NCI-H2227 (cell line): ENCODE measurements around the gene VMP1.
"Not testable (repeated sequence)": the region's sequence is repeated elsewhere in the genome, so short reads cannot be mapped to it uniquely, and the experiment has no call there.

Experiments
- DNase-seq: peaks from one replicate; lab custom pipeline; 2025; ENCODE audit not compliant: unreplicated experiment; lab: John Stamatoyannopoulos, UW

Gene VMP1

DNA sequence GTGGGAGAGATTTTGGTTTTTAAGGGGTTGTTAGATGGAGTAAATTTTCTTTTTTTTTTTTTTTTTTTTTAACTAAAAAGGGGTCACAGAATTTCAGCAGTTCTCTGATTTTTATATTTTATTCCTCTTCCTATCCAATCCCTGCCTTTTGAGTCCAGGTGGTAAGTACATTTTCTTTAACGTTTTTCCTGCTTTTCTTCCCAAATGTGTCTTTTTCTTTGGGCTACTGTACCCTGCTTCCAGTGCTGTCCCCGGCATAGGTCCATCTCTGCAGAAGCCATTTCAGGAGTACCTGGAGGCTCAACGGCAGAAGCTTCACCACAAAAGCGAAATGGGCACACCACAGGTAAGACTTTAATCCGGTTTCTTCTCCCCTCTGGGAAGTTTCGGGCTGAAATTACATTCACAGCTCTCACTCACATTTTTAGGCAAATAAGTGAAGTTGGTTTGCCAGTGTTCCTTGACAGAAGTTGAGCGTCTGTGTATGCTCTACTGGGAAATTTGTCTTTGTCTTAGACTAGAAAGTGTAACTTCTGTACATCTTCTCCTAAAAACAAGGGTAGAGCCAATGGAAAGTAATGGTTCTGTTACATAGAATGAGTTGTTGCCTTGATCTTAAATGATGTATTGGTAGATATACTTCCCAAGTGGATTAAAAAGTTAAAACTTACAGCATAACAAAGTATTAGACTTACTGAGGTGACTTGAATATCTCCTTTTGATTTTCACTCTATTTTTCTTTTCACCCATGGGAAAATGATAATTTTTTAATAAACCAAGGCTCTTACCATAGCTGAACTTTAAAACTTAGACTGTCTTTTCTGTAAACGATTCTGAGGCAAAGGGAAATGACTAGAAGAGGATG lies 130.8 kb downstream of the VMP1 start:
- DNase-seq, result no peak

DNA sequence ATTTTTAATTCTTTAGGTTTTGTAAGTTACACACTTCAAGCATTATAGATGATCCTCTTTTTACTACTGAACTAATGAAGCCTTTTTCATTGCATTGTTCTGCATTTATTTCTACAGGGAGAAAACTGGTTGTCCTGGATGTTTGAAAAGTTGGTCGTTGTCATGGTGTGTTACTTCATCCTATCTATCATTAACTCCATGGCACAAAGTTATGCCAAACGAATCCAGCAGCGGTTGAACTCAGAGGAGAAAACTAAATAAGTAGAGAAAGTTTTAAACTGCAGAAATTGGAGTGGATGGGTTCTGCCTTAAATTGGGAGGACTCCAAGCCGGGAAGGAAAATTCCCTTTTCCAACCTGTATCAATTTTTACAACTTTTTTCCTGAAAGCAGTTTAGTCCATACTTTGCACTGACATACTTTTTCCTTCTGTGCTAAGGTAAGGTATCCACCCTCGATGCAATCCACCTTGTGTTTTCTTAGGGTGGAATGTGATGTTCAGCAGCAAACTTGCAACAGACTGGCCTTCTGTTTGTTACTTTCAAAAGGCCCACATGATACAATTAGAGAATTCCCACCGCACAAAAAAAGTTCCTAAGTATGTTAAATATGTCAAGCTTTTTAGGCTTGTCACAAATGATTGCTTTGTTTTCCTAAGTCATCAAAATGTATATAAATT lies 132.3 kb downstream of the VMP1 start:
- no peak for DNase-seq

DNA sequence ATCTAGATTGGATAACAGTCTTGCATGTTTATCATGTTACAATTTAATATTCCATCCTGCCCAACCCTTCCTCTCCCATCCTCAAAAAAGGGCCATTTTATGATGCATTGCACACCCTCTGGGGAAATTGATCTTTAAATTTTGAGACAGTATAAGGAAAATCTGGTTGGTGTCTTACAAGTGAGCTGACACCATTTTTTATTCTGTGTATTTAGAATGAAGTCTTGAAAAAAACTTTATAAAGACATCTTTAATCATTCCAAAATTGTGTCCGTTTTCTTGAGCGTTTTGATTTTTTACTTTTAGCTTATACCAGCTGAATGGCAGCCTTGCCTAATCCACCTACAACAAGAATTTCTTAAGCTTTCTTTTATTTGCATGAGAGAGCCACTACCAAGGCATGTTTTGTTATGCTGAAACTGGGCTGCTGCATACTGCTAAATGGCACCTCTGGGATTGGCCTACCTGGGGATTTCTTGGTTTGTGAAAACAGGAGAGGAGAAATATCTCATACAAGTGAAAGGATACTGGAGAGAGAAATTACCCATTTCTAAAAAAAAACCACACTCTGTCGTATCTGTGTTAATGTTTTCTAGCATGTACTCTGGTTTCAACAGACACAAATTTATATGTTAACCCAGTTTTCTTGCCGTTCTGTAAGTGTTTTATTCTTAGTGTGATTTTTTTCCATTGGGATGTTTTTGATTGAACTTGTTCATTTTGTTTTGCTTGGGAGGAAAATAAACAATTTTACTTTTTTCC lies 133.1 kb downstream of the VMP1 start:
- no peak for DNase-seq

- not testable (repeated sequence) for DNase-seq
Observed at GRCh38 chr17:59841091-59841881, 133.8 kb downstream of the VMP1 start.

GRCh38 chr17:59841882-59842263 lies 134.4 kb downstream of the VMP1 start:
- not testable (repeated sequence) for DNase-seq

GRCh38 chr17:59842901-59843652 lies 135.6 kb downstream of the VMP1 start:
- no peak for DNase-seq

- DNase-seq, result no peak
Observed at GRCh38 chr17:59844884-59845594, 137.6 kb downstream of the VMP1 start.

DNA sequence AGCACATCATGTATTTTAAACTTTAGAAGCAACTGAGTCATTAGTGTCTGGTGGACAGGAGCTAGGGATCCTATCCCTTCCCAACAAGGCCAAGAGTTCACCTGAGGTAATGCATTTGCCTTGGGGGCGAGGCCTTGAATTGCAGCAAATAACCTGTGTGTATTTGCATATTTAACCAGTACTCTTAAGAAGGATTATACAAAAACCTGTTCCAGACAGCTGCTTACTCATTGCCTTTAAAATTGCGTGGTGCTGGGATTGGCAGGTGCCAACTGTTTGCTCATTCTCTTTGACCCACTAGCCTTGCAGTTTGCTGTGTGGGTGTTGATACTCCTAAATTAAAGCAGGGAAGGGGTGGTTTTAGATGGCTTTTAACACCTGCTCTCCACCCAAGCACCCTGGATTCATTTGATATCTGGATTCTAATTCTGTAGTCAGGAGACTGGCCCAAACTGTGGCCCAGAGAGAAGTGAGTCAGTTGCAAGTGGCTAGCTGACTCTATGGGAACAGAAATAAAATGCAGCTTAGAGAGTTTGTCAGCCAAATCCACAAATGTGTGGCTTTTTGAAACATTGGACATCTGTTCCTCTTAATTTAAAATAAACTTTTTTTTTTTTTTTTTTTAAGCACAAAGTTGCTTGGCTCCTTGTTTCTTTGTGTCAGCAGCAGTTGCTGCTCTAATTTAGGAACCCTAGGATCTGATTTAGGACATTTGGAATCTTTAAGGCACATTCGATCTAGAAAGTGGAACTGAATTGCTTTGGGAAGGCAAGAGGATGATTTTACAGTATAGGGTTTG lies 138.3 kb downstream of the VMP1 start:
- no peak for DNase-seq

- no peak for DNase-seq
Observed at GRCh38 chr17:59846394-59847165, 139.1 kb downstream of the VMP1 start.

- no peak for DNase-seq
Observed at GRCh38 chr17:59848385-59848668, 140.9 kb downstream of the VMP1 start.

- no peak for DNase-seq
Observed at GRCh38 chr17:59848778-59849177, 141.3 kb downstream of the VMP1 start.

- not testable (repeated sequence) for DNase-seq
Observed at GRCh38 chr17:59850311-59850710, 142.9 kb downstream of the VMP1 start.

GRCh38 chr17:59851439-59852375 lies 144.3 kb downstream of the VMP1 start:
- no peak for DNase-seq

GRCh38 chr17:59852847-59853167 lies 145.4 kb downstream of the VMP1 start:
- DNase-seq, result not testable (repeated sequence)

DNA sequence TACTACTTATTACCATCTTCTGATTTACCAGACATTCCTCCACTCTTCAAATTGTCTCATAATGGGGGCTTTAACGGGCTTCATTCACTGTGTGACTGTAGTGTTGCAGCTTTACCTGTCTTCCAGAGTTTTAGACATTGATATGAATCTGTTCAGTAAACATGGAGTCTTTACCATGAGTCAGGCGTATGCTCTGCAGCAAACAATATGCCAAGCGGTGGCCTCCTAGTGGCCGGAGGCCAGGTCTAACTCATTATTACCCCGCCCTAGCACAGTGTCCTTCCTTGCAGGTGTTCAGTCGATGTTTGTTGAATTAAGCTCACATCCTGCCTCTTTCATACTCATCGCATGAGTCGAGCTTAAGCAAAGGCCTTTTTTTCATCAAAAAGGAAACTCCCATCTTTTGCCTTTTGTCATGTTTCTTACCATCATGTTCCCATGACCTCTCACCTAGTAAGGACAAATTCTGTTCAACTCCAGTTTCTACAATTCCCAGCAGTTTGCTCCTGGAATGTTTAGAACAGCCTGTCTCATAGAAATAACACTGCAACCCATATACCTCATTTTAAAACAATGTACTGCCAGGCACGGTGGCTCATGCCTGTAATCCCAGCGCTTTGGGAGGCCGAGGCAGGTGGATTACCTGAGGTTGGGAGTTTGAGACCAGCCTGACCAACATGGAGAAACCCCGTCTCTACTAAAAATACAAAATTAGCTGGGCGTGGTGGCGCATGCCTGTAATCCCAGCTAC lies 145.9 kb downstream of the VMP1 start:
- DNase-seq, result no peak

GRCh38 chr17:59853919-59854729 lies 146.7 kb downstream of the VMP1 start:
- DNase-seq, result not testable (repeated sequence)
